NCI-H82 treated with DMSO at 0.1 percent for 48 hours (cell line): ENCODE results near the gene PPP1R14C.

Experiments used
- DNase-seq: peaks from one replicate; lab custom pipeline; 2025; ENCODE audit not compliant: unreplicated experiment; lab: John Stamatoyannopoulos, UW

The PPP1R14C gene

GRCh38 chr6:150269130-150269856 is 126.4 kb downstream of the PPP1R14C start:
- no peak for DNase-seq

- no peak for DNase-seq
Measured at GRCh38 chr6:150269857-150270223, 127.0 kb downstream of the PPP1R14C start.

GRCh38 chr6:150270330-150271052 is 127.6 kb downstream of the PPP1R14C start:
- no peak for DNase-seq

DNA sequence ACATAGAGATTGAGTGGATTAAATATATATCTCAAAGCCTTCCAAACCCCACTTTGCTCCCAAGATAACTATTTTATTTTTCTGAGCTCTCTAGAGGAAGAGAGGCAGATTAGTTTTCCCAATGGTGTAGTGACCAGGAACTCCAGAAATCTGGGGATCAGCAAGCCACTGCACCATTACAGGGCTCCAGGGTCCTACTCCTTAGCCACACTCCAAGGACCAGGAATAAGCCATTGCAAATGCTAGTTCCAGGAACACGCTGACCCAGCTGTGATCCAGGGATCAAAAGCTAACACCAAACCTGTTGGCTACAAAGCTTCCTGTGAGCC is 128.3 kb downstream of the PPP1R14C start:
- no peak for DNase-seq

DNA sequence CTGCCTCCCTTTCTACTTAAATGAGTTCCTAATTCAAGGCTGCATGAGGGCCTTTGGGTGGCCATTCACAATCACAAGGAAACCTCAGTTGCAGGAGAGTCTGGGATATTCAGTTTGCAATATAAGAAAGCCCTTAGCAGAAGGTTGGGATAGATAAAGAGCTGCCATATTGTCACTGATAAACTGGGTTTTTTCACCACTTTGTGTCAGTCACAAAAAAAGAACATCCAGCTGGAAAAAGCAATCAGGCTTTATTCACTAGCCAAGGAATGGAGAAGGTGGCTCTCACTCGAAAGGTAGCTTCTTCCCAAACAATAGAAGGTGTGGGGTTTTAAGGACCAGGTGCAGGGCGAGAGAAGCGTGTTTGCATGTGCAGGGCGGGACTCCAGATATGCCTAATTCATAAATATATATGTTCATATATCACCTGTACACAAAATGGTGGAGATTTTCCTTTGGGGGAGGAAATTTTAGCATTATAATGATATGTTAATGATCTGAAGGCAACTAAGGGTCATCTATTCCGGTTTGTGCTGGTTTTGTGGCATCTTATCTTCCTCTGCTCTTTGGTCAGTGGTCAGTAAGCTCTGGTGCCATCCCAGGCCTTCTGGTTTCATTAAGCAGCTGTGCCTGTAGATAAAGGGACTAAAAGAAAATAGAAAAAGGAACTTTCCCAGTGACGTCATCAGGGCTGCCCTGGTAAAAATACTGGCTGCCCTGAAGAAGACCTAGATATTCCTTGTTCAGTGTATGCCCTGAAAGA is 128.8 kb downstream of the PPP1R14C start:
- no peak for DNase-seq

DNA sequence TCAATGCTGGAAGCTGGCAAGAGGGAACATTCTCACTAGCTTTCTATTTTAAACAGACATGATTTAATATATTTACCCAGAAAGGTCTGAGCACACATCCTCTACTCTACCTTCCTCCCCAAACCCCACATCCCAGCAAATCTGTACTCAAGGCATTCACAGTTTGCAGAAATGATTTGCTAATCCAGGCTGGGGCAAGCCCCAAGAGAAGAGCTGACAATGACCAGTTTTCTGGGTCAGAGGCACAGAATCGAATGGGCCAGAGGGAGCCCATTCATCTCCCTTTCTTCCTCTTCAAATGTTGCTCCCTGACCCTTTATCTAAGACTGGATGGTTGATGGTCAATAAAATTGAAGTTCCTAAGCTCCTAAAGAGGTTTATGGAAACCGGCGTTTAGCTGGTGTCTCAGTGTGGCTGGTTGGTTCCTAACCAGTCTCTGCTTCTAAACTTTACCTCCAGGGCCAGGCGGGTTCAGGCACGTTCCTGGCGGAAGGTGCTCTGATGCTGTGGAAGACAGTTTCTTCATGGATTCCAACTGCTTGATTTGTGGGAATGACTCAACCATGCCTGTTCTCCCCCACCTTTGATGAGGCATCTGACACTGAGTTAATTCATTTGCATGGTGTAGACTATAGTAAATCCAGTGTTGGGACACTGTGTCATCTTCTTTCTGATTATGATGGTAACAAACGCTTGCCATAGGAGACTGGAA is 129.6 kb downstream of the PPP1R14C start:
- DNase-seq = no peak

DNA sequence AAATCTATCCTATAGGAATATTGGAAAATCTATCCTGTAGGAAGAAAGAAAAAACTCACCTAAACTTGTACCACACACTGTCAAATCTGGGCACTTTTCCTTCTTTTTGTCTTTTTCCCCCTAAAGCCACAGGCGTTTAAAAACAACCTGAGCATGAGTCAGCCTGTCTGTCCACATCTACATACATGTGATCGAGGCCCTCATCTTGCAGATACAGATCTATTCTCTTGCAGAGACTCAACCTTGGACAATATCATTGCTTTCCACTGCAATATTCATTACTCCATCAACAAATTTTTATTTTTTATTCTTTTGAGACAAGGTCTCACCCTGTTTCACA is 130.1 kb downstream of the PPP1R14C start:
- DNase-seq = no peak

- no peak for DNase-seq
Measured at GRCh38 chr6:150273457-150274309, 130.8 kb downstream of the PPP1R14C start.

DNA sequence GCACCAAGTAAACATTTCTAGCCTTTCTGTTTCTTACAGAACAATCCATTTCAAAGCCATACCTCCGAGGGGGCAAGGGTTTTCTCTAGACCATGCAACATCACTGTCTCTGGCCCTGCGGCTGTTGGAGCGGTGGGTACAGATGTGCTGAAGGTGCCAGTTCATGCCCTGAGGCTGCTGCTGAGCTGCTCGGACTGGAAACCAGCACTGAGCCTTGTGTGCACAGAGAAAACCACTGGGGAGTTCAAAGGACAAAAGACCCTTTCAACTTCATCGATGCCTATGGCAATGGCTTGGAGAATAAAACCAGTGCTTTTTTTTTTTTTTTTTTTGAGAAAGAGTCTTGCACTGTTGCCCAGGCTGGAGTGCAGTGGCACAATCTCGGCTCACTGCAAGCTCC is 132.6 kb downstream of the PPP1R14C start:
- no peak for DNase-seq

GRCh38 chr6:150276168-150276936 is 133.5 kb downstream of the PPP1R14C start:
- DNase-seq = no peak

GRCh38 chr6:150276937-150277742 is 134.3 kb downstream of the PPP1R14C start:
- no peak for DNase-seq

- DNase-seq = no peak
Measured at GRCh38 chr6:150279533-150279932, 136.7 kb downstream of the PPP1R14C start.

GRCh38 chr6:150280703-150281102 is 137.9 kb downstream of the PPP1R14C start:
- DNase-seq = no peak

DNA sequence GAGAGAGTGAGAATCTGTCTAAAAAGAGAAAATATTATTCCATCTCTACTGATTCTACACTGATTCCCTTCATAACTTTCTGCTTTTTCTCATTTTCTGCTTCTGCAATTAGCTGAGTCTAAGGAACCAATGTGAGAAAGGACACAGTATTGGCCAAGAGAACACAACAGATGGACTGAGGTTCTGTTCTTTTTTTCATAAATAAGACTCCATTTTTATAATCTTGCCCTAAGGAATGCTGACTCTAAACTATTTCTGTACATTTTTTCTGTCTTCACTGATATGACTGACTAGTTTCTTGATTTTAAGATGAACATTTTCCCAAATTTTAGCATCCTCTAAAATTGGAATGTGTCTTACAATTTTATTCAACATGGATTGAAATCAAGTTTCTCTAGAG is 138.9 kb downstream of the PPP1R14C start:
- DNase-seq = no peak

DNA sequence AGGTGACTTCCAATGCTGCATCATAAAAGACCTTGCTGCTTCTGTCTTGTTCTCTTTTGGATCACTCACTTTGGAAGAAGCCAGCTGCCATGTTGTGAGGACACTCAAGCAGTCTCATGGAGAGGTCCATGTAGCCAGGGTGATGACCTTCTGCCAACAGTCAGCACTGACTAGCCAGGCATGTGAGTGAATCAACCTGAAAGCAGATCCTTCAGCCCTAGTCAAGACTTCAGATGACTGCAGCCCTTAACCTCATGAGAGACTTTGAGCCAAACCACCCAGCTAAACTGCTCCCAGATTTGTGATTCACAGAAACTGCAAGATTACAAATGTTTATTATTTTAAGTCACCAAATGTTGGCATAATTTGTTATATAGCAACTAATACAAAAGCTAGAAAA is 140.0 kb downstream of the PPP1R14C start:
- DNase-seq = no peak

GRCh38 chr6:150286460-150286859 is 143.6 kb downstream of the PPP1R14C start:
- no peak for DNase-seq

DNA sequence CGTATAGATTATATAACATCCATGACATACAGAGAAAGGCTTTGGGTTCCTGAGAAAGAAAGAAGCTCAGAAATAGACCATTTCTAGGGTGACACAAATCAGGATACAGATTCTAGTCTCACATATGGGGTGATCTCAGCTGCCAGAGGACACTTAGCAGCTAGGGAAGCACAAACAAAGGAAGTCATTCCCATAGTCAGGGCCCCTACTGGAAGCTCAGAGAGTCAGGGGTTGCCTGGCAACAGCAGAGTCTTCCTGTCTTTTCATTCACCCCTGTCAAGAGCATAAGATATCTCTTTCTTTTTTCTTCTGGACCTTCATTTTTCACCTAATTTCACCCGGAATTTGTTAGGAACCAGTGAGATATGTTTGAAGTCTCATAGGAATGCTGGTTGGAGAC is 144.1 kb downstream of the PPP1R14C start:
- DNase-seq = no peak

DNA sequence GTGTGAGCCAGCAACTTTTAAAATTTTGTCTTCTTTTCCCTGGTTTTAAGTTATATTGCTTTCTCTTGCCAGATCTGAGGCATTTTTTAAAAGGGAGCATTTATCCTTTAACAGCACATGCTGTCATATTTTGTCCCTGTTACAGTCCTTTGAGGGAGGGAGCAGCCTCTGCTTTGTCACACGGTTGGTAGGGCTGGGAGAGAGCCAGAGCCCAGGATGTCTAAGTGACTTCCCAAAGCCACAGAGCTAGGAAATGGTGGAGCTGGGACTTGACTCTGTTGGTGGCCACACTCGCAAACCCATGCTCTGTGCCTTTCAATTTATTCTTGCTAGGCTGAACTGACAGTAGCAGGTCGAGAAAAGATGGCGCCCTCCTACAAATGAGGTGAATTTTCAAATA is 145.6 kb downstream of the PPP1R14C start:
- no peak for DNase-seq

DNA sequence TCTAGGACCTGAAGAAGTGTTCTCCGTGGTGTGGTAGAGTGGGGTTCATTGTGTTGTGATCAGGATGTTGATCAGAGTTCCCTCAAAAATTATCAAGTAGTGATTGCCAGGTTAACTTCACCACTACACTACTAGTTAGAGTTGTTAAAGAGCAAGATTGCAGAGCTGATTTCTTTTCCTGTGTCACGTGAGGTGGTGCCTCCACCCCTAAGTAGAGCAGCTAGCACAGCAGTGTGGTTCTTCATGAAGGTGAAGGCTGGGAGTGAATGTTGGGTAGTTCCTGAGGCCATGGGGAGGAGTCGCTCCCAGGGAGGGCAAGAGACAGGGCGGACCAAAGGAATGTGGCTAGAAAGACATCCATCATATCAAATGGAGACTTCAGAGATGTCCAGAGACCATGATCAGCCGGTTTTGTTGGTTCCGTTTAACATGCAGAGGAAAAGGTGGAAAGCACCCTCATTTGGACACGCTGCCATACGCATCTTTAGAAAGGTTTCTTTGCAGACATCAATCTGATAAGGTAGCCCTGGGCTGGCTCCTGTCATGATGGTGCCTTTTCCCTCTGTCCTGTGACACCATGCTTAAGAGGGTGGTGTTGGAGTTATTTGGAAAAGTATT is 146.7 kb downstream of the PPP1R14C start:
- no peak for DNase-seq
